SKM-1 (cell line): ENCODE results near the gene TMEM45A.

Source experiments
- DNase-seq: peaks from one replicate; lab custom pipeline; 2025; ENCODE audit not compliant: unreplicated experiment; lab: John Stamatoyannopoulos, UW

The TMEM45A gene

GRCh38 chr3:100609305-100609704 is 116.9 kb downstream of the TMEM45A start, which contains the start of gene ADGRG7:
Gene ADGRG7 (plus strand): TSS chr3:100609601. CDS start chr3:100609857, 256 bp downstream.
- no peak for DNase-seq

GRCh38 chr3:100609963-100610362 is 117.5 kb downstream of the TMEM45A start:
- DNase-seq = no peak

- no peak for DNase-seq
These were observed 118.8 kb downstream of the TMEM45A start for GRCh38 chr3:100611221-100611620.

- DNase-seq = no peak
These were observed 121.4 kb downstream of the TMEM45A start for GRCh38 chr3:100613721-100614390.

GRCh38 chr3:100614941-100615340 is 122.5 kb downstream of the TMEM45A start:
- peak; percentile 24 for DNase-seq

GRCh38 chr3:100615684-100616083 is 123.3 kb downstream of the TMEM45A start:
- no peak for DNase-seq

- DNase-seq = no peak
These were observed 128.8 kb downstream of the TMEM45A start for GRCh38 chr3:100621251-100621650.
